LNCaP clone FGC (cell line): ENCODE results near the gene CPAMD8.

Experiments
- DNase-seq: peaks from one replicate; pipeline ENCODE4 v3.0.0-alpha.2; 2011; ENCODE audit warnings: low read depth
- H3K4me3 ChIP-seq: 2 replicates; pipeline ENCODE4 v1.5.1; 2011; ENCODE audit warnings: mild to moderate bottlenecking, low read depth, low read length, control low read depth
- TF ChIP-seq, protein P1 (sequence below): IDR thresholded peaks from 2 replicates; pipeline ENCODE4 v1.5.1; 2012; ENCODE audit warnings: mild to moderate bottlenecking; ENCODE audit not compliant: control insufficient read depth, insufficient read depth; ENCODE audit errors: extremely low read depth

CPAMD8 gene

DNA sequence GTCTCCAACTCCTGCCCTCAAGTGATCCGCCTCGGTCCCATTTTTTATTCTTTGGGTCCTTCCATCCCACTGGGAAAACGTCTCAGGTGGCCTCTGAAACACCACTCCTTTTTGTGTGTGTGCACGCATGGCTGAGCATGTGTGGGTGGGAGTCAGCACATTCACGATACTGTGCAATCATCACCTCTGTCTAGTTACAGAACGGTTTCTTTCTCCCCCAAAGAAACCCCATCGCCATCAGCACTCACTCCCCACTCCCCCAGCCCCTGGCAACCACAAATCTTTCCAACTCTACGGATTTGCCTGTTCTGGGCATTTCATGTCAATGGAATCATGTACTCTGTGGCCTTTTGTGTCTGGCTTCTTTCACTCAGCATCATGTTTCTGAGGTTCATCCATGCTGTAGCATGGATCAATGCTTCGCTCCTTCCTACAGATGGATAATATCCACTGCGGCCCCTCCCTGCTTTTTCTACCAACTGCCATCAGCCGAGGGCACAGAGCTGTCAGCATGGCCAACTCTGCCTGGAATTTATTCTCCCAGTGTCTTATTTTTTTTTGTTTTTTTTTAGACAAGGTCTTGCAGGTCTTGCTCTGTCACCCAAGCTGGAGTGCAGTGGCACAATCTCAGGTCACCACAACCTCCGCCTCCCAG lies 128.1 kb downstream of the CPAMD8 start:
- DNase-seq: no peak

GRCh38 chr19:16897856-16898161 lies 128.8 kb downstream of the CPAMD8 start:
- TF ChIP-seq, protein P1, sequence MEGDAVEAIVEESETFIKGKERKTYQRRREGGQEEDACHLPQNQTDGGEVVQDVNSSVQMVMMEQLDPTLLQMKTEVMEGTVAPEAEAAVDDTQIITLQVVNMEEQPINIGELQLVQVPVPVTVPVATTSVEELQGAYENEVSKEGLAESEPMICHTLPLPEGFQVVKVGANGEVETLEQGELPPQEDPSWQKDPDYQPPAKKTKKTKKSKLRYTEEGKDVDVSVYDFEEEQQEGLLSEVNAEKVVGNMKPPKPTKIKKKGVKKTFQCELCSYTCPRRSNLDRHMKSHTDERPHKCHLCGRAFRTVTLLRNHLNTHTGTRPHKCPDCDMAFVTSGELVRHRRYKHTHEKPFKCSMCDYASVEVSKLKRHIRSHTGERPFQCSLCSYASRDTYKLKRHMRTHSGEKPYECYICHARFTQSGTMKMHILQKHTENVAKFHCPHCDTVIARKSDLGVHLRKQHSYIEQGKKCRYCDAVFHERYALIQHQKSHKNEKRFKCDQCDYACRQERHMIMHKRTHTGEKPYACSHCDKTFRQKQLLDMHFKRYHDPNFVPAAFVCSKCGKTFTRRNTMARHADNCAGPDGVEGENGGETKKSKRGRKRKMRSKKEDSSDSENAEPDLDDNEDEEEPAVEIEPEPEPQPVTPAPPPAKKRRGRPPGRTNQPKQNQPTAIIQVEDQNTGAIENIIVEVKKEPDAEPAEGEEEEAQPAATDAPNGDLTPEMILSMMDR: no peak
- no peak overlapping the region for H3K4me3 ChIP-seq
- no peak for DNase-seq

More for the DNA sequence above, 128.1 kb downstream of the CPAMD8 start:
- no peak overlapping the region for H3K4me3 ChIP-seq
- TF ChIP-seq, protein P1: no peak

DNA sequence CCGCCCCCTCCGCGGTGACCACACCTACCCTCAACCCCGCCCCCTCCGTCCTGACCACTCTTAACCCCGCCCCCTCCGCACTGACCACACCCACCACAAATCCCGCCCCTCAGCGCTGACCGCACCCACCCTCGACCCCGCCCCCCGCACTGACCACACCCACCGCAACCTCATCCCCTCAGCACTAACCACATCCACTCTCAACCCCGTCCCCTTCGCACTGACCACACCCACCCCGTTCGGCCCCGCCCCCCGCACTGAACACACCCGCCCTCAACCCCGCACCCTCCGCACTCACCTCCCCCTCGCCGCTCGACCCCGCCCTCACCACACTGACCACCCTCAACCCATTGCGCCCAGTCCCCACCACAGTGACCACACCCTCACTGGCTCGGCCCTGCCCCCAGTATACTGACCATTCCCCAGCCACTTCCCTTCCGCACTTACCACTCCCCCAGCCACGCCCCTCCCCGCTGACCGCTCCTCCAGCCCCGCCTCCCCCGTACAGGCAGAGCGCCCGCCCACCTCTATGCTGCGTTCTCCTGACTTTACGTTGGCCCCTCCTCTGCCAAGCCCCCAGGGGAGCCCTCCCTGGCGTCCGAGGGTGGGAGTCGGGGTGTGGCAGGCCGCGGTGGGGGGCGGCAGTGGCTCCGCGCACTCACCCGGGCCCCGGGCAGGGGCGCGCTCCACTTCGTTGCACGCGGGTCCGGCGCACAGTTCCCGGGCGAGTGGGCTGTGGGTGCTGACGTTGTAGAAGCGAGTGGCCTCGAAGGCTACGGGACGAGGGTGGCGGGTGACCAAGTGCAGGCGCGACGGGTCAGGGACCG lies 129.4 kb downstream of the CPAMD8 start:
- DNase-seq: no peak
- H3K4me3 ChIP-seq: no peak overlapping the region
- TF ChIP-seq, protein P1: no peak

GRCh38 chr19:16896146-16897028 lies 130.2 kb downstream of the CPAMD8 start:
- H3K4me3 ChIP-seq: no peak overlapping the region
- TF ChIP-seq, protein P1: no peak

GRCh38 chr19:16895467-16896145 lies 131.0 kb downstream of the CPAMD8 start:
- TF ChIP-seq, protein P1: no peak
- no peak overlapping the region for H3K4me3 ChIP-seq
- no peak for DNase-seq

More at GRCh38 chr19:16896146-16897028, 130.2 kb downstream of the CPAMD8 start:
- DNase-seq: no peak

DNA sequence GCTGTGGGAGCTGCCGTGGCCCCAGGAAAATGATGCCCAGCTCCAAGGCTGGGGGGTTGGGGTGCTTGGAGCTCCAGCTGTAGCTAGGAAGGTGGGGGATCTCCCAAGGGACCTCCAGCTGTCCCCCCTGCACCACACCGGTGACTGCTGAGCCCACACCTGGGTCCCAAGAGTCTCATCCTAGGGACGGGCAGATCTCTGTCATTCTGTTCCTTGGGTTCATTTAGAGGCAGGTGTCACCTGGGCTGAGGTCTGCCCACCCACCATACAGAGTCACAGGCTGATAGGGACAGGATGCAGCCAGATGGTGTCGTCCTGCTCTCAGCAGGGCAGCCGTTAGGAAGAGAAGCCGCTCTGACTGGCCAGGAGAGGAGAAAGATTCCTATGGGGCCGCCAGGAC lies 132.5 kb downstream of the CPAMD8 start:
- no peak for DNase-seq
- no peak overlapping the region for H3K4me3 ChIP-seq
- TF ChIP-seq, protein P1: no peak
